A549 treated with dexamethasone at 1 μM for 4 hours (cell line): ENCODE results near the gene CTSE. TPM values are rescaled to one million over a fixed set of nuclear protein-coding genes. Genes with fewer than 3 reads are reported as not detected.

Source experiments
- total RNA-seq: library from RNA; stranded (reverse); fragments of 200-300 nt; extraction: Qiagen RNA extraction; gene quantifications from 5 replicates; pipeline ENCODE4 v1.2.3, GENCODE V29; 2022

The CTSE gene
- total RNA-seq, result 0.03 to 0.06 TPM (median 0.04 TPM) in 4 of 5 replicates, not detected in the other

DNA sequence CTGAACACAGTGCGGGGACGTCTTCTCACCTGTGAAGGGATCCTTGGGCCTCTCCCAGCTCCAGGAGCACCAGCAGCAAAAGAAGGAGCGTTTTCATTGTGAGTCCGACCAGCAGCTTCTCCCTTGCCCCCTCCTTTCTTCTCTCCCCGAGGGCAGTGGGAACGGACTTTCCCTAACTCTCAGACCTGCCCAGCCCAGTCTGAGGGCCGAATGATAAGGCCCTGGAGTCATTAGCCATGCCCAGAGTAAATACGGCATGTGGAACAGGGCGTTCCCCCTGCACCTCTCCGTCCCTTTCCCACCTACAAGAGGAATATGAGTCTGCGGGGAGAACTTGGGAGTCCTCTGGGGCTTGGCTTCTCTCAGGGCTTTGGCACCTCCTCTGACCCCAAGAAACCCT is at the start of gene CTSE:
Gene CTSE, minus strand, starts transcription at position 201 of the 400 bp plus-strand sequence. Its CDS starts 104 bp downstream, at position 97.

DNA sequence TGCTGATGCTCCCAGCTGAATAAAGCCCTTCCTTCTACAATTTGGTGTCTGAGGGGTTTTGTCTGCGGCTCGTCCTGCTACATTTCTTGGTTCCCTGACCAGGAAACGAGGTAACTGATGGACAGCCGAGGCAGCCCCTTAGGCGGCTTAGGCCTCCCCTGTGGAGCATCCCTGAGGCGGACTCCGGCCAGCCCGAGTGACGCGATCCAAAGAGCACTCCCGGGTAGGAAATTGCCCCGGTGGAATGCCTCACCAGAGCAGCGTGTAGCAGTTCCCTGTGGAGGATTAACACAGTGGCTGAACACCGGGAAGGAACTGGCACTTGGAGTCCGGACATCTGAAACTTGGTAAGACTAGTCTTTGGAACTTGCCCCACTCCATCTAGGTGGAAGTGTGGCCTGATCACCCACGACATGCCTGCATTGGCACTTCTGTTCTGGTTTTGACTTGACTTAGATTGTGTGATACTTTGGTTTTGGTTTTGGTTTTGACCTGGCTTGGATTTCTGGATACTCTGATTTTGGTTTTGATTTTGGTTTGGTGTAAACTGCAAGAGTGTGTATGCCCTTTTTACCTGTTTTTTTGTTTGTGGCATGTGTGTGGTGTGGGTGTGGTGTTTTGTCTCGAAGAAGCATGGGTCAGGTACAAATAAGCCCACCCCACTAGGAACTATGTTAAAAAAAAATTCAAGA is 29.4 kb upstream of the CTSE start, which contains the start of gene RHEX:
Gene RHEX, plus strand, starts transcription at position 255 of the 692 bp plus-strand sequence. CDS start 44,656 bp downstream, outside the sequence.

DNA sequence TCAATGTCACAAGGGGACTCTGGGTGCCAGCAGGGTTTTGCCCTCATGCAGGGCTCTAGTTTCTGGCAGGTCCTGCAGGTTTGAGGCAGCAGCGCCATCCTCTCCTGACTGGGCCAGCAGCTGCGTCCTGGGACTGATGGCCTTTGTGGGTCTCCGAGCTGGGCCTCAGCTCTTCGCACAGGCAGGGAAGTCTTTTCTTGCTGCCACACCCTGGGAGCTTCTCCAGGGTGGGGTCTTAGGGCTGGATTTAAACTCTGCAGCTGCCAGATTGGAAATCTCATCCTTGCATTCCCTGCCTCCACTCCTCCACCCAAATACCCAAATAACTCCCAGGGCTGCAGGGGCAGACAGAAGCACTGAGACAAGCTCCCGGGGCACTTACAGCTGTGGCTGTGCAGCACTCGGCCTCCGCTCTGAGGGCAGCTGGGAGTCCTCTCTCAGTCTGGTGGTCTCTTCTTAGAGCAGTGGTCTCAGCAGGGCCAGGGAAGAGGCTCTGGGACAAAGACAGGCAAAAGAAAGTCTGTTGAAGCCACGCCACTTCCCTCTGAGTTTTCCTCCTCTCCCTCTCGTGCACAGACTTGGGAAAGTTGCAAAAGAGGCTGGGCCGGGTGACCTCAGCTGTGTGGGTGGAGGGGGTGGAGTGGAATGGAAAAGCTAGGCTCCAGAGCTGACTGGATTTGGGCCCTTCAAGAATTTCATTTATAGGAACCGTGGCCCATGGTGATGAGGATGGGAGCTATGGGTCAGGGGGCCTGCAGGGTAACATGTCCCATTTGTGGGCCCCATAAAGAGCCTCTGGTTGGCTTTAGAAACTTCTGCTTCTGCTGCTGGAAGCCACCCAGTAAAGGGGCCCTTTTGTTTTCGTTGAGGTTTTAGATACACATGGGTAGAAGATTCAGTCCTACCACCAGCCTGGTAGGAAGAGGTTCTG is 20.6 kb downstream of the CTSE start, which contains the start of gene RAB7B:
Gene RAB7B, minus strand, starts transcription at position 525 of the 931 bp plus-strand sequence. CDS start 9,260 bp downstream, outside the sequence.

Other genes with a start within 250 kb of the CTSE start
- 9.9 to 11.6 TPM (median 11.1 TPM) in 5 replicates for gene RAB29, start 248.4 kb downstream of the CTSE start, total RNA-seq
- 20.9 to 23.7 TPM (median 22.3 TPM) in 5 replicates for gene SLC41A1, start 210.7 kb downstream of the CTSE start, total RNA-seq
- not detected in 5 replicates for gene PM20D1, start 173.8 kb downstream of the CTSE start, total RNA-seq
- gene SLC26A9, start 80.4 kb downstream of the CTSE start, total RNA-seq, result 0.08 to 0.24 TPM (median 0.11 TPM) in 5 replicates
- gene RAB7B, start 20.5 kb downstream of the CTSE start, total RNA-seq, result 0.56 to 1.7 TPM (median 0.95 TPM) in 5 replicates
- gene RHEX, start 29.3 kb upstream of the CTSE start, total RNA-seq, result not detected in 5 replicates
- not detected in 5 replicates for gene AVPR1B, start 93.5 kb upstream of the CTSE start, total RNA-seq
- 10.3 to 12.5 TPM (median 10.7 TPM) in 5 replicates for gene FAM72A, start 178.9 kb upstream of the CTSE start, total RNA-seq
- gene SRGAP2, start 179.6 kb upstream of the CTSE start, total RNA-seq, result 20.5 to 40.8 TPM (median 34.5 TPM) in 5 replicates